HCT116 (cell line): ENCODE data around the gene GABRA5.

Experiments
- ATF3 ChIP-seq: IDR thresholded peaks from 2 replicates; pipeline ENCODE4 v1.6.1; 2012
- CTCF ChIP-seq, 3 experiments: fragments of 200-600 bp in 1 of 3; sonication (generic) in 1 of 3; IDR thresholded peaks in 2 of 3; conservative IDR thresholded peaks in 1 of 3; 2 replicates each; pipeline ENCODE4 v1.5.1; 2012 to 2017; ENCODE audit warnings: low read depth in 2 of 3, low read length in 2 of 3, antibody characterized with exemption in 1 of 3, borderline replicate concordance in 1 of 3, control low read depth in 1 of 3, mild to moderate bottlenecking in 1 of 3, mixed read lengths in 1 of 3, mixed run types in 1 of 3, moderate library complexity in 1 of 3; ENCODE audit not compliant: insufficient read depth in 1 of 3
- EZH2 ChIP-seq: fragments of 200-600 bp; sonication (generic); IDR thresholded peaks from 2 replicates; pipeline ENCODE4 v1.6.1; 2017; ENCODE audit warnings: antibody characterized with exemption, mixed run types
- EZH2phosphoT487 ChIP-seq: fragments of 200-600 bp; IDR thresholded peaks from 2 replicates; pipeline ENCODE4 v1.6.1; 2018; ENCODE audit warnings: antibody characterized with exemption, borderline replicate concordance
- POLR2A ChIP-seq: IDR thresholded peaks from 2 replicates; pipeline ENCODE4 v1.7.0; 2011; ENCODE audit warnings: borderline replicate concordance; ENCODE audit not compliant: insufficient read depth, insufficient read length; ENCODE audit errors: extremely low read depth
- RAD21 ChIP-seq: IDR thresholded peaks from 2 replicates; pipeline ENCODE4 v1.6.1; 2012; ENCODE audit warnings: low read depth, mild to moderate bottlenecking
- SIN3A ChIP-seq: IDR thresholded peaks from 2 replicates; pipeline ENCODE4 v1.6.1; 2012; ENCODE audit warnings: low read depth
- SRF ChIP-seq: IDR thresholded peaks from 2 replicates; pipeline ENCODE4 v1.6.1; 2012; ENCODE audit warnings: low read depth
- TCF7L2 ChIP-seq: IDR thresholded peaks from 2 replicates; pipeline ENCODE4 v1.7.0; 2011; ENCODE audit warnings: borderline replicate concordance, inconsistent platforms; ENCODE audit not compliant: insufficient read depth, insufficient read length; ENCODE audit errors: extremely low read depth
- TF ChIP-seq, protein P1 (sequence below): IDR thresholded peaks from 2 replicates; pipeline ENCODE4 v1.6.1; 2012; ENCODE audit warnings: low read depth
- TF ChIP-seq, protein P2 (sequence below): IDR thresholded peaks from 2 replicates; pipeline ENCODE4 v1.6.1; 2011; ENCODE audit warnings: mild to moderate bottlenecking, low read length, moderate library complexity; ENCODE audit not compliant: insufficient replicate concordance; ENCODE audit errors: extremely low read depth

GRCh38 chr15:26934848-26935247 is 68.0 kb downstream of the GABRA5 start:
- TF ChIP-seq CTCF (IDR thresholded peaks at IDR 0.05 in 2 of 3, conservative IDR thresholded peaks at IDR 0.05 in 1 of 3; ENCODE audit: borderline replicate concordance in 1 of 3, insufficient read depth in 1 of 3, low read depth in 2 of 3, low read length in 2 of 3) (no peak), EZH2phosphoT487 (no peak), TCF7L2 (no peak), RAD21 (no peak), POLR2A (no peak), SIN3A (no peak), SRF (no peak), ATF3 (no peak), EZH2 (no peak)
- TF ChIP-seq, protein P1, sequence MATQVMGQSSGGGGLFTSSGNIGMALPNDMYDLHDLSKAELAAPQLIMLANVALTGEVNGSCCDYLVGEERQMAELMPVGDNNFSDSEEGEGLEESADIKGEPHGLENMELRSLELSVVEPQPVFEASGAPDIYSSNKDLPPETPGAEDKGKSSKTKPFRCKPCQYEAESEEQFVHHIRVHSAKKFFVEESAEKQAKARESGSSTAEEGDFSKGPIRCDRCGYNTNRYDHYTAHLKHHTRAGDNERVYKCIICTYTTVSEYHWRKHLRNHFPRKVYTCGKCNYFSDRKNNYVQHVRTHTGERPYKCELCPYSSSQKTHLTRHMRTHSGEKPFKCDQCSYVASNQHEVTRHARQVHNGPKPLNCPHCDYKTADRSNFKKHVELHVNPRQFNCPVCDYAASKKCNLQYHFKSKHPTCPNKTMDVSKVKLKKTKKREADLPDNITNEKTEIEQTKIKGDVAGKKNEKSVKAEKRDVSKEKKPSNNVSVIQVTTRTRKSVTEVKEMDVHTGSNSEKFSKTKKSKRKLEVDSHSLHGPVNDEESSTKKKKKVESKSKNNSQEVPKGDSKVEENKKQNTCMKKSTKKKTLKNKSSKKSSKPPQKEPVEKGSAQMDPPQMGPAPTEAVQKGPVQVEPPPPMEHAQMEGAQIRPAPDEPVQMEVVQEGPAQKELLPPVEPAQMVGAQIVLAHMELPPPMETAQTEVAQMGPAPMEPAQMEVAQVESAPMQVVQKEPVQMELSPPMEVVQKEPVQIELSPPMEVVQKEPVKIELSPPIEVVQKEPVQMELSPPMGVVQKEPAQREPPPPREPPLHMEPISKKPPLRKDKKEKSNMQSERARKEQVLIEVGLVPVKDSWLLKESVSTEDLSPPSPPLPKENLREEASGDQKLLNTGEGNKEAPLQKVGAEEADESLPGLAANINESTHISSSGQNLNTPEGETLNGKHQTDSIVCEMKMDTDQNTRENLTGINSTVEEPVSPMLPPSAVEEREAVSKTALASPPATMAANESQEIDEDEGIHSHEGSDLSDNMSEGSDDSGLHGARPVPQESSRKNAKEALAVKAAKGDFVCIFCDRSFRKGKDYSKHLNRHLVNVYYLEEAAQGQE = no peak
- TF ChIP-seq, protein P2, sequence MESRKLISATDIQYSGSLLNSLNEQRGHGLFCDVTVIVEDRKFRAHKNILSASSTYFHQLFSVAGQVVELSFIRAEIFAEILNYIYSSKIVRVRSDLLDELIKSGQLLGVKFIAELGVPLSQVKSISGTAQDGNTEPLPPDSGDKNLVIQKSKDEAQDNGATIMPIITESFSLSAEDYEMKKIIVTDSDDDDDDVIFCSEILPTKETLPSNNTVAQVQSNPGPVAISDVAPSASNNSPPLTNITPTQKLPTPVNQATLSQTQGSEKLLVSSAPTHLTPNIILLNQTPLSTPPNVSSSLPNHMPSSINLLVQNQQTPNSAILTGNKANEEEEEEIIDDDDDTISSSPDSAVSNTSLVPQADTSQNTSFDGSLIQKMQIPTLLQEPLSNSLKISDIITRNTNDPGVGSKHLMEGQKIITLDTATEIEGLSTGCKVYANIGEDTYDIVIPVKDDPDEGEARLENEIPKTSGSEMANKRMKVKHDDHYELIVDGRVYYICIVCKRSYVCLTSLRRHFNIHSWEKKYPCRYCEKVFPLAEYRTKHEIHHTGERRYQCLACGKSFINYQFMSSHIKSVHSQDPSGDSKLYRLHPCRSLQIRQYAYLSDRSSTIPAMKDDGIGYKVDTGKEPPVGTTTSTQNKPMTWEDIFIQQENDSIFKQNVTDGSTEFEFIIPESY = no peak
